Keratinocyte (primary cell): Measurements from ENCODE around the gene GHRL.

Experiments used
- EZH2 ChIP-seq: IDR thresholded peaks from one replicate; pipeline ENCODE4 v1.6.1; 2012; ENCODE audit warnings: inconsistent platforms, mild to moderate bottlenecking, low read length, moderate library complexity
- TF ChIP-seq, protein P1 (sequence below), 3 experiments: IDR thresholded peaks in 1 of 3; conservative IDR thresholded peaks in 1 of 3; optimal IDR thresholded peaks in 1 of 3; 2 replicates in 2 of 3; 3 replicates in 1 of 3; pipeline versions ENCODE3 to v1.5.1; 2011; ENCODE audit warnings: low read length in 3 of 3, mild to moderate bottlenecking in 3 of 3, moderate library complexity in 2 of 3, control low read depth in 1 of 3, inconsistent platforms in 1 of 3; ENCODE audit not compliant: insufficient read depth in 2 of 3; ENCODE audit errors: extremely low read depth in 1 of 3

DNA sequence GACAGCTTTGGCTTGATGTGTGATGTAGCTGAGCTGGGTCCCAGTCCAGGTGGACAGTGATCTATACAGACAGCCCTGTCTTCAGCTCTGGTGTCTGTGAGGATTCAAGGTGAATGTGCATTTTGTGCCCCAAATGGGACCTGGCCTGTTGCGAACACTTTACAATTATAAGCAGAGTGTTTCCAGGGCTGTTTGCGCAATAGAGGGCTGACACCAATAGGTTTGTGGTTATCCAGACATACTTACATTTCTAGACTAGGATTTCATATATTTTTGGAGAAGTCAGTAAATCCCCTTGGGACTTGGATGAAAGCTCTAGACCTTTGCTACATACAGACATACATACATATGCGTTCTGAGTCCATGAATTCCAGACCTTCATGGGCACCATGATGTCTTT, 48.7 kb downstream of the GHRL start:
- TF ChIP-seq, protein P1, sequence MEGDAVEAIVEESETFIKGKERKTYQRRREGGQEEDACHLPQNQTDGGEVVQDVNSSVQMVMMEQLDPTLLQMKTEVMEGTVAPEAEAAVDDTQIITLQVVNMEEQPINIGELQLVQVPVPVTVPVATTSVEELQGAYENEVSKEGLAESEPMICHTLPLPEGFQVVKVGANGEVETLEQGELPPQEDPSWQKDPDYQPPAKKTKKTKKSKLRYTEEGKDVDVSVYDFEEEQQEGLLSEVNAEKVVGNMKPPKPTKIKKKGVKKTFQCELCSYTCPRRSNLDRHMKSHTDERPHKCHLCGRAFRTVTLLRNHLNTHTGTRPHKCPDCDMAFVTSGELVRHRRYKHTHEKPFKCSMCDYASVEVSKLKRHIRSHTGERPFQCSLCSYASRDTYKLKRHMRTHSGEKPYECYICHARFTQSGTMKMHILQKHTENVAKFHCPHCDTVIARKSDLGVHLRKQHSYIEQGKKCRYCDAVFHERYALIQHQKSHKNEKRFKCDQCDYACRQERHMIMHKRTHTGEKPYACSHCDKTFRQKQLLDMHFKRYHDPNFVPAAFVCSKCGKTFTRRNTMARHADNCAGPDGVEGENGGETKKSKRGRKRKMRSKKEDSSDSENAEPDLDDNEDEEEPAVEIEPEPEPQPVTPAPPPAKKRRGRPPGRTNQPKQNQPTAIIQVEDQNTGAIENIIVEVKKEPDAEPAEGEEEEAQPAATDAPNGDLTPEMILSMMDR (optimal IDR thresholded peaks at IDR 0.05 in 1 of 3, IDR thresholded peaks at IDR 0.05 in 1 of 3, conservative IDR thresholded peaks at IDR 0.05 in 1 of 3; ENCODE audit: extremely low read depth in 1 of 3, insufficient read depth in 2 of 3, low read length in 3 of 3) = no peak
- no peak for TF ChIP-seq EZH2
